ENCODE measurements around the gene MGAT4B.

Gene MGAT4B

GRCh38 chr5:179805529-179806249 is 977 bp downstream of the MGAT4B start:
- peak; percentile 50 for DNase-seq

GRCh38 chr5:179805070-179805528 is 1.6 kb downstream of the MGAT4B start:
- DNase-seq: no peak

GRCh38 chr5:179804555-179804947 is 2.1 kb downstream of the MGAT4B start:
- no peak for DNase-seq

GRCh38 chr5:179803651-179804554 is 2.8 kb downstream of the MGAT4B start:
- DNase-seq: peak; percentile 33

- no peak for DNase-seq
Observed at GRCh38 chr5:179802950-179803562, 3.6 kb downstream of the MGAT4B start.

- DNase-seq: no peak
Observed at GRCh38 chr5:179802207-179802883, 4.3 kb downstream of the MGAT4B start.

GRCh38 chr5:179801304-179802206 is 5.1 kb downstream of the MGAT4B start:
- peak; percentile 86 for DNase-seq

GRCh38 chr5:179800696-179801201 is 5.9 kb downstream of the MGAT4B start:
- DNase-seq: no peak

GRCh38 chr5:179800071-179800695 is 6.5 kb downstream of the MGAT4B start:
- DNase-seq: no peak

GRCh38 chr5:179799644-179799973 is 7.1 kb downstream of the MGAT4B start:
- no peak for DNase-seq

- DNase-seq: no peak
Observed at GRCh38 chr5:179798771-179799643, 7.7 kb downstream of the MGAT4B start.

- DNase-seq: no peak
Observed at GRCh38 chr5:179798144-179798770, 8.4 kb downstream of the MGAT4B start.

- DNase-seq: no peak
Observed at GRCh38 chr5:179797741-179798140, 8.9 kb downstream of the MGAT4B start.

- DNase-seq: no peak
Observed at GRCh38 chr5:179796877-179797608, 9.6 kb downstream of the MGAT4B start.

- DNase-seq: peak; percentile 77
Observed at GRCh38 chr5:179795863-179796833, 10.5 kb downstream of the MGAT4B start.

GRCh38 chr5:179795049-179795862 is 11.4 kb downstream of the MGAT4B start:
- DNase-seq: no peak

GRCh38 chr5:179794575-179794974 is 12.1 kb downstream of the MGAT4B start:
- no peak for DNase-seq

Data from CD4-positive, alpha-beta T cell treated with Interleukin-21 for 1 hour (primary cell).